Erythroblast (primary cell): ENCODE measurements around the gene CYP4F8.
A peak's percentile ranks its signal among the peaks of the same experiment; 100 is the strongest.
"Not testable (repeated sequence)": the region's sequence is repeated elsewhere in the genome, so short reads cannot be mapped to it uniquely, and the experiment has no call there.

Experiments used
- DNase-seq, 2 experiments: peaks; one replicate each; lab custom pipeline; 2025; lab: John Stamatoyannopoulos, UW
- GATA1 ChIP-seq: IDR thresholded peaks from 2 replicates; pipeline ENCODE4 v1.6.1; 2011; ENCODE audit warnings: low read depth, mild to moderate bottlenecking, control low read depth, low read length, moderate library complexity
- POLR2A ChIP-seq: IDR thresholded peaks from 2 replicates; pipeline ENCODE4 v1.6.1; 2011; ENCODE audit warnings: mild to moderate bottlenecking, low read length

The CYP4F8 gene

DNA sequence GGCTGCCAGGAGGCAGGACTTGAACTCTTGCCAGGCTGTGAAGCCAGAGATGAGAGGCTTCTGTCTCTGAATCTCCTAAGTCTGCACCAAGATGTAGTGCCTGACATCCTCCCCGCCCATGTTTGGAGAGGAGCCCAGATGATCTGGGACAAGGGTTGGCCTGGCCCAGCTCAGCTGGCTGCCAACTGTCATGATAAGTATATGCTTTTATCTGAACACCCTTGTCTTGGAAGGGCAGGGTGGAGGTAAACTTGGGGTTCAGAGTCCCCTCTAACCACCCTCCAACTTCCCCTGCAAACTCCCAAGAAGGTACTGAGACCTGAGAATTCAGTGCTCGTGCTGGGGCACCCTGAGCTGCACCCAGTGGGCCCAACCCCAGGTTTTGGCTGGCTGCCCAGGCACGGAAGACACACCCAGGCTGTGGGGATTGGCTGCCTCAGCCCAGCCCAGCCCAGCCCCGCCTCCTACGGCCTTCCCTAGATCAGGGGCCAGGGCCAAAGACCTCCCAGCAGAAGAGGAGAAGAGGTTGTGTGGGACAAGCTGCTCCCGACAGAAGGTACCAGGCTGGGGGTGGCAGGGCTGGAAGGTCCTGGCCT, 57.7 kb downstream of the CYP4F8 start, which contains the start of gene CYP4F12:
Gene CYP4F12, plus strand, starts transcription at position 508 of the 596 bp plus-strand sequence. CDS start 443 bp downstream, outside the sequence.
- peak; percentile 94 to 95 for DNase-seq
- no peak for TF ChIP-seq POLR2A
- no peak for TF ChIP-seq GATA1

DNA sequence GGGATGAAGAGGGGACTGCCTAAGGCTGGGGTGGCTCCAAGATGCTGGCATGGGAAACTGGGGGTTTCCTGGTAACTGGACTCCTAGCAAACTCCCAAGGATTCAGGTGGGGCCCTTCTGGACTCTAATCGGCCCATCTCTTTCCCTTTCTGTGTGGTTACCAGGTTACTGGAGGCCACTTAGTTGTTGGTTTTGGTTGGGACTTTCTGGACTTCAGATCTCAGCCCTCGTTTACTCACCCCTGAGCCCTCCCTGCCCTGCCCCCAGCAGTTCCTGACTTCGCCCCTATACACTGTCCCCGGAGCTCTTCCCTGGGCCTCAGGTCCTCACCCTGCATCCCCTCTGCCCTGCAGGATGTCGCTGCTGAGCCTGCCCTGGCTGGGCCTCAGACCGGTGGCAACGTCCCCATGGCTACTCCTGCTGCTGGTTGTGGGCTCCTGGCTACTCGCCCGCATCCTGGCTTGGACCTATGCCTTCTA, 58.2 kb downstream of the CYP4F8 start:
- DNase-seq: peak in 1 of 2 experiments; percentile 46
- TF ChIP-seq POLR2A (no peak), GATA1 (no peak)

- DNase-seq: no peak
- TF ChIP-seq GATA1 (no peak), POLR2A (no peak)
Measured at GRCh38 chr19:15675560-15675959, 60.5 kb downstream of the CYP4F8 start.

GRCh38 chr19:15679089-15679488, 64.1 kb downstream of the CYP4F8 start:
- TF ChIP-seq POLR2A: no peak
- no peak for TF ChIP-seq GATA1
- no peak for DNase-seq

GRCh38 chr19:15679865-15680264, 64.8 kb downstream of the CYP4F8 start:
- not testable (repeated sequence) for DNase-seq
